ENCODE measurements around the gene TRIM44.

DNA sequence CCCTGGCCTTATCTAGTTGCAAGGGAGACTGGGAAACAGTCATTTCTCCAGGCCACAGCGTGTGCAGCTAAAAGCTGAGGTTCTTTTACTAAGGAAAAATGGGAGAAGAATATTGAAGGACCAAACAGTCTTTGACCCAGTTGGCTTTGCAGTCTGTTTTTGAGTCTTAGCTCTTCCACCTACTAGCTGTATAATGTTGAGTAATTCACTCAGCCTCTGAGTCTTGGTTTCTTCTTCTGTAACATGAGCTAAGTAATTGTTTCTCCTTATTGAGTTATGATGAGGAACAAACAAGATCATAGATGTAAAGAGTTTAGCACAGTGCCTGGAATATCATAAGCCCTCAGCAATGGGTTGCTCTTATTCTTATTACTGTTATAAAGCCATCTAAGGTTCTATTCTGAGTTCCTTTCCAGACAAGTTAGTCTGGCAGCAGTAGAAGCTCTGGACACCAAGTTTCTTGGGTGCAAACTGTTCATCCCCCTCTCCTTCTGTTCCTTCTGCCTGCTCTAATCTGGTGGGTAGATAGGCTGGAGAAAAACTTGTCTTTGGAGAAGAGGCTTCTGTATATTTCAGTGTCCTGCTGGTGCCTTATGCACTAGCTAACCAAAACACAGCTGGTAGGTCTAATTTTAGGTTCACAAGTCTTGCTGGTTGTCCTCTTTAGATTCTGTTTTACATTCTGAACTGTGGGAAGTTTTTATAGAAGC, 13.5 kb downstream of the TRIM44 start:
- TF ChIP-seq, protein P1, sequence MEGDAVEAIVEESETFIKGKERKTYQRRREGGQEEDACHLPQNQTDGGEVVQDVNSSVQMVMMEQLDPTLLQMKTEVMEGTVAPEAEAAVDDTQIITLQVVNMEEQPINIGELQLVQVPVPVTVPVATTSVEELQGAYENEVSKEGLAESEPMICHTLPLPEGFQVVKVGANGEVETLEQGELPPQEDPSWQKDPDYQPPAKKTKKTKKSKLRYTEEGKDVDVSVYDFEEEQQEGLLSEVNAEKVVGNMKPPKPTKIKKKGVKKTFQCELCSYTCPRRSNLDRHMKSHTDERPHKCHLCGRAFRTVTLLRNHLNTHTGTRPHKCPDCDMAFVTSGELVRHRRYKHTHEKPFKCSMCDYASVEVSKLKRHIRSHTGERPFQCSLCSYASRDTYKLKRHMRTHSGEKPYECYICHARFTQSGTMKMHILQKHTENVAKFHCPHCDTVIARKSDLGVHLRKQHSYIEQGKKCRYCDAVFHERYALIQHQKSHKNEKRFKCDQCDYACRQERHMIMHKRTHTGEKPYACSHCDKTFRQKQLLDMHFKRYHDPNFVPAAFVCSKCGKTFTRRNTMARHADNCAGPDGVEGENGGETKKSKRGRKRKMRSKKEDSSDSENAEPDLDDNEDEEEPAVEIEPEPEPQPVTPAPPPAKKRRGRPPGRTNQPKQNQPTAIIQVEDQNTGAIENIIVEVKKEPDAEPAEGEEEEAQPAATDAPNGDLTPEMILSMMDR (optimal IDR thresholded peaks at IDR 0.05 in 1 of 3, IDR thresholded peaks at IDR 0.05 in 1 of 3, conservative IDR thresholded peaks at IDR 0.05 in 1 of 3; ENCODE audit: extremely low read depth in 1 of 3, insufficient read depth in 2 of 3, low read length in 3 of 3) = no peak
- TF ChIP-seq EZH2 (IDR thresholded peaks at IDR 0.05; ENCODE audit: low read length) = no peak
